Neural cell (in vitro differentiated cells): ENCODE data around the gene FBRSL1. TPM values are rescaled to one million over a fixed set of nuclear protein-coding genes. Genes with fewer than 3 reads are reported as not detected.

Source experiments
- H2AFZ ChIP-seq: fragments of 200-600, 300-800 bp; sonication (generic), shearing (Covaris generic); 2 replicates; pipeline ENCODE4 v1.6.0; 2014; ENCODE audit warnings: low read depth, mild to moderate bottlenecking, antibody characterized with exemption, low read length, moderate library complexity
- H3F3A ChIP-seq: fragments of 200-600 bp; shearing (Covaris generic); 2 replicates; pipeline ENCODE4 v1.6.1; 2016; ENCODE audit warnings: mild to moderate bottlenecking, moderate library complexity, mixed read lengths, antibody characterized with exemption, low read length; ENCODE audit not compliant: insufficient read depth, poor library complexity, severe bottlenecking
- H3K27ac ChIP-seq: fragments of 200-600, 300-800 bp; sonication (generic), shearing (Covaris generic); 2 replicates; pipeline ENCODE4 v1.5.1; 2014; ENCODE audit warnings: mild to moderate bottlenecking, low read length, moderate library complexity
- H3K27me3 ChIP-seq: fragments of 300-800, 200-600 bp; sonication (generic), shearing (Covaris generic); 2 replicates; pipeline ENCODE4 v1.6.0; 2014; ENCODE audit warnings: mild to moderate bottlenecking, low read depth, low read length, moderate library complexity; ENCODE audit not compliant: insufficient read depth
- H3K36me3 ChIP-seq: fragments of 300-800, 200-600 bp; sonication (generic), shearing (Covaris generic); 2 replicates; pipeline ENCODE4 v1.5.1; 2014; ENCODE audit warnings: mild to moderate bottlenecking, antibody characterized with exemption, low read length, moderate library complexity; ENCODE audit not compliant: insufficient read depth
- H3K4me2 ChIP-seq: fragments of 300-800, 200-600 bp; sonication (generic), shearing (Covaris generic); 2 replicates; pipeline ENCODE4 v1.6.0; 2014; ENCODE audit warnings: mild to moderate bottlenecking, low read length
- H3K4me3 ChIP-seq: fragments of 300-800, 200-600 bp; sonication (generic), shearing (Covaris generic); 2 replicates; pipeline ENCODE4 v1.5.1; 2014; ENCODE audit warnings: mild to moderate bottlenecking, low read length, moderate library complexity
- H3K79me2 ChIP-seq: fragments of 200-600 bp; shearing (Covaris generic); replicated peaks from 2 replicates; pipeline ENCODE4 v1.6.0; 2014; ENCODE audit warnings: mild to moderate bottlenecking, low read length, moderate library complexity; ENCODE audit not compliant: insufficient read depth
- H3K9ac ChIP-seq: fragments of 300-800, 200-600 bp; sonication (generic), shearing (Covaris generic); 2 replicates; pipeline ENCODE4 v1.6.1; 2016; ENCODE audit warnings: mild to moderate bottlenecking, low read length, mixed read lengths
- H3K9me2 ChIP-seq: fragments of 200-600 bp; shearing (Covaris generic); 2 replicates; pipeline ENCODE4 v1.6.1; 2016; ENCODE audit warnings: mild to moderate bottlenecking, low read length, mixed read lengths; ENCODE audit not compliant: insufficient read depth
- H3K9me3 ChIP-seq: fragments of 200-600, 300-800 bp; sonication (generic), shearing (Covaris generic); 2 replicates; pipeline ENCODE4 v1.6.1; 2016; ENCODE audit warnings: mild to moderate bottlenecking, mixed run types, low read length, moderate library complexity, mixed read lengths
- H4K20me1 ChIP-seq: fragments of 200-600 bp; shearing (Covaris generic); 2 replicates; pipeline ENCODE4 v1.6.1; 2016; ENCODE audit warnings: mild to moderate bottlenecking, mixed run types; ENCODE audit not compliant: insufficient read depth
- EP300 ChIP-seq: fragments of 450-650 bp; conservative IDR thresholded peaks from 2 replicates; pipeline ENCODE4 v1.6.1; 2014; ENCODE audit warnings: antibody characterized with exemption, mild to moderate bottlenecking, moderate library complexity; ENCODE audit not compliant: poor library complexity, severe bottlenecking
- EZH2 ChIP-seq: fragments of 200-600, 300-800 bp; shearing (Covaris generic), sonication (generic); IDR thresholded peaks from 2 replicates; pipeline ENCODE4 v1.6.1; 2014; ENCODE audit warnings: antibody characterized with exemption, low read length, borderline replicate concordance, mild to moderate bottlenecking; ENCODE audit not compliant: insufficient read depth, poor library complexity, severe bottlenecking
- MXI1 ChIP-seq: fragments of 450-650 bp; conservative IDR thresholded peaks from 2 replicates; pipeline ENCODE4 v1.6.1; 2014; ENCODE audit warnings: antibody characterized with exemption, mild to moderate bottlenecking; ENCODE audit not compliant: poor library complexity, severe bottlenecking
- POLR2AphosphoS5 ChIP-seq: IDR thresholded peaks from 2 replicates; pipeline ENCODE4 v1.6.1; 2012
- RAD21 ChIP-seq: fragments of 450-650 bp; conservative IDR thresholded peaks from 2 replicates; pipeline ENCODE4 v1.6.1; 2014; ENCODE audit warnings: antibody characterized with exemption, mild to moderate bottlenecking, moderate library complexity
- SMC3 ChIP-seq: fragments of 450-650 bp; conservative IDR thresholded peaks from 2 replicates; pipeline ENCODE4 v1.6.1; 2014; ENCODE audit warnings: antibody characterized with exemption, mild to moderate bottlenecking, moderate library complexity; ENCODE audit not compliant: poor library complexity
- TAF1 ChIP-seq: IDR thresholded peaks from 2 replicates; pipeline ENCODE4 v1.6.1; 2012; ENCODE audit warnings: low read depth
- polyA plus RNA-seq: library from polyadenylated mRNA; depleted of rRNA; stranded (reverse); fragments of >200 nt; gene quantifications from 2 replicates; pipeline ENCODE4 v1.2.3, GENCODE V29; 2014
- TF ChIP-seq, protein P1 (sequence below): fragments of 450-650 bp; IDR thresholded peaks from 2 replicates; pipeline ENCODE4 v1.5.1; 2014; ENCODE audit warnings: antibody characterized with exemption, mild to moderate bottlenecking, moderate library complexity; ENCODE audit not compliant: poor library complexity, severe bottlenecking
- TF ChIP-seq, protein P2 (sequence below): IDR thresholded peaks from 2 replicates; pipeline ENCODE4 v1.6.1; 2012; ENCODE audit warnings: borderline replicate concordance

The FBRSL1 gene
- polyA plus RNA-seq, 1 donor from 2014 or later: 11.9 TPM

DNA sequence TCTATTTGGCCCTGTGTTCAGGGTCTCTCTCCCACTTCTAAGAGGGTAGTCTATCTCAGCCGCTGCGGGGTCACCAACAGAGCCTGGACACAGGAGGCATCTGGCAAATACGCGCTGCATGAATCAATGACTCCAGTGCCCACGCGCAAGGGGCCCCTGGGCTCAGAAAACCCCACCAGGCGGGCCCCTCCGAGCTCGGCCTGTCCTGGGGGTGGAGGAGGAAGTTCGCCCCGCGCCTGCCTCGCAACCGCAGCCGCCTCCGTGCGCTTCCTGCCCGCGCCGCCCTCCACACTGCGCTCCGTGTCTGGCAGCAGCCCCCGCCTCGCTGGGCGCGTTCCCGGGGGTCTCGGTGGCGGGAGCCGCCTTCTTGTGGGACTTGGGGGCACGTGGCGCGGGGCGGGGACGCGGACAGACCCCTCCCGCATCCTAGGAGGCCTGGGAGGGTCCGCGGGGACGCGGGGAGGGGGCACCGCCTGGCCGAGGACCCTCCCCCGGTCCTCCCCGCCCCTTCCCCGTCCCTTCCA is 811 bp upstream of the FBRSL1 start:
- TF ChIP-seq EP300 (no peak), EZH2 (no peak), TAF1 (no peak), RAD21 (no peak), MXI1 (no peak)
- TF ChIP-seq, protein P1, sequence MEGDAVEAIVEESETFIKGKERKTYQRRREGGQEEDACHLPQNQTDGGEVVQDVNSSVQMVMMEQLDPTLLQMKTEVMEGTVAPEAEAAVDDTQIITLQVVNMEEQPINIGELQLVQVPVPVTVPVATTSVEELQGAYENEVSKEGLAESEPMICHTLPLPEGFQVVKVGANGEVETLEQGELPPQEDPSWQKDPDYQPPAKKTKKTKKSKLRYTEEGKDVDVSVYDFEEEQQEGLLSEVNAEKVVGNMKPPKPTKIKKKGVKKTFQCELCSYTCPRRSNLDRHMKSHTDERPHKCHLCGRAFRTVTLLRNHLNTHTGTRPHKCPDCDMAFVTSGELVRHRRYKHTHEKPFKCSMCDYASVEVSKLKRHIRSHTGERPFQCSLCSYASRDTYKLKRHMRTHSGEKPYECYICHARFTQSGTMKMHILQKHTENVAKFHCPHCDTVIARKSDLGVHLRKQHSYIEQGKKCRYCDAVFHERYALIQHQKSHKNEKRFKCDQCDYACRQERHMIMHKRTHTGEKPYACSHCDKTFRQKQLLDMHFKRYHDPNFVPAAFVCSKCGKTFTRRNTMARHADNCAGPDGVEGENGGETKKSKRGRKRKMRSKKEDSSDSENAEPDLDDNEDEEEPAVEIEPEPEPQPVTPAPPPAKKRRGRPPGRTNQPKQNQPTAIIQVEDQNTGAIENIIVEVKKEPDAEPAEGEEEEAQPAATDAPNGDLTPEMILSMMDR: no peak
- Histone ChIP-seq H3F3A (no peaks in the 10 kb centered on the region), H3K9me3 (no peaks in the 10 kb centered on the region), H3K9ac (peak overlapping the region; percentile 53), H3K9me2 (no peaks in the 10 kb centered on the region), H3K27ac (no peak overlapping the region), H3K4me2 (no peak overlapping the region), H3K36me3 (no peaks in the 10 kb centered on the region), H2AFZ (peak overlapping the region; percentile 14), H3K79me2 (peaks cover 33% of the 10 kb centered on the region), H4K20me1 (peaks cover 24% of the 10 kb centered on the region), H3K4me3 (peak overlapping the region; percentile 67), H3K27me3 (no peaks in the 10 kb centered on the region)

- Histone ChIP-seq H3K4me2 (peak overlapping the region; percentile 84), H3K79me2 (peaks cover 48% of the 10 kb centered on the region), H3K9me3 (no peaks in the 10 kb centered on the region), H3K9me2 (no peaks in the 10 kb centered on the region), H3F3A (no peaks in the 10 kb centered on the region), H3K36me3 (no peaks in the 10 kb centered on the region), H3K27ac (no peak overlapping the region), H3K27me3 (no peaks in the 10 kb centered on the region), H3K4me3 (peak overlapping the region; percentile 90), H4K20me1 (peaks cover 28% of the 10 kb centered on the region), H2AFZ (no peak overlapping the region), H3K9ac (peak overlapping the region; percentile 70)
- TF ChIP-seq RAD21 (peak; percentile 9), EZH2 (no peak), MXI1 (no peak)
Observed at GRCh38 chr12:132490422-132491137, 629 bp downstream of the FBRSL1 start.

GRCh38 chr12:132491138-132491663 is 1.2 kb downstream of the FBRSL1 start:
- H2AFZ ChIP-seq: no peak overlapping the region
- peak overlapping the region; percentile 84 for H3K4me2 ChIP-seq
- H4K20me1 ChIP-seq: peaks cover 28% of the 10 kb centered on the region
- H3K4me3 ChIP-seq: peak overlapping the region; percentile 90
- H3K9ac ChIP-seq: peak overlapping the region; percentile 70
- TF ChIP-seq, protein P1: no peak
- TF ChIP-seq POLR2AphosphoS5 (no peak), EZH2 (no peak), EP300 (no peak), RAD21 (no peak), SMC3 (no peak), TAF1 (no peak), MXI1 (no peak)
- TF ChIP-seq, protein P2, sequence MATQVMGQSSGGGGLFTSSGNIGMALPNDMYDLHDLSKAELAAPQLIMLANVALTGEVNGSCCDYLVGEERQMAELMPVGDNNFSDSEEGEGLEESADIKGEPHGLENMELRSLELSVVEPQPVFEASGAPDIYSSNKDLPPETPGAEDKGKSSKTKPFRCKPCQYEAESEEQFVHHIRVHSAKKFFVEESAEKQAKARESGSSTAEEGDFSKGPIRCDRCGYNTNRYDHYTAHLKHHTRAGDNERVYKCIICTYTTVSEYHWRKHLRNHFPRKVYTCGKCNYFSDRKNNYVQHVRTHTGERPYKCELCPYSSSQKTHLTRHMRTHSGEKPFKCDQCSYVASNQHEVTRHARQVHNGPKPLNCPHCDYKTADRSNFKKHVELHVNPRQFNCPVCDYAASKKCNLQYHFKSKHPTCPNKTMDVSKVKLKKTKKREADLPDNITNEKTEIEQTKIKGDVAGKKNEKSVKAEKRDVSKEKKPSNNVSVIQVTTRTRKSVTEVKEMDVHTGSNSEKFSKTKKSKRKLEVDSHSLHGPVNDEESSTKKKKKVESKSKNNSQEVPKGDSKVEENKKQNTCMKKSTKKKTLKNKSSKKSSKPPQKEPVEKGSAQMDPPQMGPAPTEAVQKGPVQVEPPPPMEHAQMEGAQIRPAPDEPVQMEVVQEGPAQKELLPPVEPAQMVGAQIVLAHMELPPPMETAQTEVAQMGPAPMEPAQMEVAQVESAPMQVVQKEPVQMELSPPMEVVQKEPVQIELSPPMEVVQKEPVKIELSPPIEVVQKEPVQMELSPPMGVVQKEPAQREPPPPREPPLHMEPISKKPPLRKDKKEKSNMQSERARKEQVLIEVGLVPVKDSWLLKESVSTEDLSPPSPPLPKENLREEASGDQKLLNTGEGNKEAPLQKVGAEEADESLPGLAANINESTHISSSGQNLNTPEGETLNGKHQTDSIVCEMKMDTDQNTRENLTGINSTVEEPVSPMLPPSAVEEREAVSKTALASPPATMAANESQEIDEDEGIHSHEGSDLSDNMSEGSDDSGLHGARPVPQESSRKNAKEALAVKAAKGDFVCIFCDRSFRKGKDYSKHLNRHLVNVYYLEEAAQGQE: no peak
- peaks cover 49% of the 10 kb centered on the region for H3K79me2 ChIP-seq
- H3K9me2 ChIP-seq: no peaks in the 10 kb centered on the region
- no peaks in the 10 kb centered on the region for H3K9me3 ChIP-seq
- H3K36me3 ChIP-seq: no peaks in the 10 kb centered on the region
- no peak overlapping the region for H3K27ac ChIP-seq
- no peaks in the 10 kb centered on the region for H3K27me3 ChIP-seq
- H3F3A ChIP-seq: no peaks in the 10 kb centered on the region
